Lower leg skin (tissue), 4 donors: ENCODE measurements around the gene HIPK2. TPM values are rescaled to one million over a fixed set of nuclear protein-coding genes. Genes with fewer than 3 reads are reported as not detected.

Source experiments
- DNase-seq, 2 donors: peaks; one replicate each; pipeline ENCODE4 v3.0.0-alpha.2; 2019; ENCODE audit warnings: low spot score in 2 of 2
- H3K4me3 ChIP-seq: fragments of 200-600 bp; sonication (generic); 2 replicates; pipeline ENCODE4 v1.5.1; 2017; ENCODE audit warnings: mild to moderate bottlenecking, low read depth; ENCODE audit not compliant: poor library complexity, severe bottlenecking
- POLR2A ChIP-seq, 2 donors: fragments of 450-650 bp; IDR thresholded peaks; one replicate each; pipeline ENCODE4 v1.6.1; 2016 to 2017; ENCODE audit warnings: antibody characterized with exemption in 2 of 2, mild to moderate bottlenecking in 1 of 2, moderate library complexity in 1 of 2
- WGBS, 2 donors: methylation state at CpG; one replicate each; pipeline ENCODE4 v1.1.5; 2018; 5-methylcytosine and 5-hydroxymethylcytosine counted together
- intact Hi-C: fragments of 100-400 bp; cut with DNase I; formaldehyde crosslinking; loops from one replicate; pipeline ENCODE4 v1.15.0; 2023; ENCODE audit warnings: low total_unique reads
- total RNA-seq, 4 donors: library from RNA; depleted of rRNA; stranded (reverse); fragments of >200 nt; gene quantifications; one replicate each; pipeline ENCODE4 v1.1.0, GENCODE V29; 2016
- TF ChIP-seq, protein P1 (sequence below), 3 donors: fragments of 450-650 bp; IDR thresholded peaks; one replicate each; pipeline ENCODE4 v1.5.1; 2016; ENCODE audit warnings: antibody characterized with exemption in 3 of 3, mild to moderate bottlenecking in 3 of 3, moderate library complexity in 2 of 3

The HIPK2 gene
- total RNA-seq, 4 donors from 2014 or later = 4.5 to 14.9 (median 10.4) TPM

DNA sequence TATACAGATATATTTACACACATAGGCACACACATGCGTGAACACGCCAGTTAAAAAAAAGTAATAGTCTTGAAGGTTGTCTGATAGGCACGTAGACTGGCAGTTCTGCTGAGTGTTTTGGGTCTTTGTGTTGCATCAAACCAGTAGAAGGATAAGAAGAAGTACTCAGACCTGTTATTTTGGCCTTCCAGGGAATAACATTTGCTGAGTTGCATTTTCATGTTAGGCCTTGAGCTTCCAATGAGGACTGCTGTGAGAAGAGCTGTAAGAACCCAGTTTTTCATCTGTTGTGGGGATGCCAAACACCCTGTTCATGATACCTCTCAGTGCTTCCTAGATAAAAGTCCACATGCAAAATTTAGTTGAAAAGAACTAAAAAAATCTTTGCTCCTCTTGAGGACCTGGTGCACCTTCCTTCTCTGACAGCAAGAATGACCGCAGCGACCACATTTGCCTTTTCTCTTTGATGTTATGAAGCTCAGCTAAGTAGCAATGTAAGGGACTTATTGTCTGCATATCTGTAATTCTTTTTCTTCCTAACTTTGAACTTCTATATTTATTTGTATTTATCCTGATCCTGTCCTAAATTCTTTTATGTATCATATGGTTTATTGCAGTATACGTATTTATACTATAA, 27.2 kb downstream of the HIPK2 start:
- H3K4me3 ChIP-seq = no peak overlapping the region
- no peak for TF ChIP-seq POLR2A (IDR thresholded peaks at IDR 0.05)
- TF ChIP-seq, protein P1, sequence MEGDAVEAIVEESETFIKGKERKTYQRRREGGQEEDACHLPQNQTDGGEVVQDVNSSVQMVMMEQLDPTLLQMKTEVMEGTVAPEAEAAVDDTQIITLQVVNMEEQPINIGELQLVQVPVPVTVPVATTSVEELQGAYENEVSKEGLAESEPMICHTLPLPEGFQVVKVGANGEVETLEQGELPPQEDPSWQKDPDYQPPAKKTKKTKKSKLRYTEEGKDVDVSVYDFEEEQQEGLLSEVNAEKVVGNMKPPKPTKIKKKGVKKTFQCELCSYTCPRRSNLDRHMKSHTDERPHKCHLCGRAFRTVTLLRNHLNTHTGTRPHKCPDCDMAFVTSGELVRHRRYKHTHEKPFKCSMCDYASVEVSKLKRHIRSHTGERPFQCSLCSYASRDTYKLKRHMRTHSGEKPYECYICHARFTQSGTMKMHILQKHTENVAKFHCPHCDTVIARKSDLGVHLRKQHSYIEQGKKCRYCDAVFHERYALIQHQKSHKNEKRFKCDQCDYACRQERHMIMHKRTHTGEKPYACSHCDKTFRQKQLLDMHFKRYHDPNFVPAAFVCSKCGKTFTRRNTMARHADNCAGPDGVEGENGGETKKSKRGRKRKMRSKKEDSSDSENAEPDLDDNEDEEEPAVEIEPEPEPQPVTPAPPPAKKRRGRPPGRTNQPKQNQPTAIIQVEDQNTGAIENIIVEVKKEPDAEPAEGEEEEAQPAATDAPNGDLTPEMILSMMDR (IDR thresholded peaks at IDR 0.05) = no peak
- 98 to 99% methylated on average over 6 of the region's 6 CpGs for WGBS, 2 donors
- DNase-seq = peak in 1 of 2 donors; percentile 17
- intact Hi-C loops = no loop called here

- intact Hi-C loops = no loop called here
- 88 to 91% methylated on average over 10 of the region's 10 CpGs for WGBS, 2 donors
- peak in 1 of 2 donors; percentile 23 for DNase-seq
- no peak overlapping the region for H3K4me3 ChIP-seq
- no peak for TF ChIP-seq POLR2A (IDR thresholded peaks at IDR 0.05)
- TF ChIP-seq, protein P1 (IDR thresholded peaks at IDR 0.05) = no peak
Observed at GRCh38 chr7:139749545-139749944, 28.3 kb downstream of the HIPK2 start.

GRCh38 chr7:139748941-139749340, 28.9 kb downstream of the HIPK2 start:
- intact Hi-C loops = no loop called here
- H3K4me3 ChIP-seq = no peak overlapping the region
- TF ChIP-seq, protein P1 (IDR thresholded peaks at IDR 0.05) = no peak
- no peak for TF ChIP-seq POLR2A (IDR thresholded peaks at IDR 0.05)
- 87 to 94% methylated on average over 5 of the region's 5 CpGs for WGBS, 2 donors
- no peak for DNase-seq

DNA sequence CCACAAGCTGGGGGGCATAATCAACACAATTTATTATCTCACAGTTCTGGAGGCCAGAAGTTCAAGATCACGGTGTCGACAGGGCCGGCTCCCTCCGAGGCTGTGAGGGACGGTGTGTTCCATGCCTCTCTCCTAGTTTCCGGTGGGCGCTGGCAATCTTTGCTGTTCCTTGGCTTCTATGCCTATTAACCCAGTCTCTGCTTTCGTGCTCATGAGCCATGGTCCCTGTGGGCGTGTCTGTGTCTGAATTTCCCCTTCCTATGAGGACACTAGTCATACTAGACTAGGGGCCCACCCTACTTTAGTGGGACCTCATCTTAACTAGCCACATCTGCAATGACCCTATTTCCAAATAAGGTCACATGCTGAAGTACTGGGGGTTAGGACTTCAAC, 29.4 kb downstream of the HIPK2 start:
- WGBS, 2 donors = 92 to 97% methylated on average over 9 of the region's 9 CpGs
- H3K4me3 ChIP-seq = no peak overlapping the region
- TF ChIP-seq POLR2A (IDR thresholded peaks at IDR 0.05) = no peak
- TF ChIP-seq, protein P1 (IDR thresholded peaks at IDR 0.05) = no peak
- intact Hi-C loops = no loop called here
- peak in 1 of 2 donors; percentile 18 for DNase-seq

DNA sequence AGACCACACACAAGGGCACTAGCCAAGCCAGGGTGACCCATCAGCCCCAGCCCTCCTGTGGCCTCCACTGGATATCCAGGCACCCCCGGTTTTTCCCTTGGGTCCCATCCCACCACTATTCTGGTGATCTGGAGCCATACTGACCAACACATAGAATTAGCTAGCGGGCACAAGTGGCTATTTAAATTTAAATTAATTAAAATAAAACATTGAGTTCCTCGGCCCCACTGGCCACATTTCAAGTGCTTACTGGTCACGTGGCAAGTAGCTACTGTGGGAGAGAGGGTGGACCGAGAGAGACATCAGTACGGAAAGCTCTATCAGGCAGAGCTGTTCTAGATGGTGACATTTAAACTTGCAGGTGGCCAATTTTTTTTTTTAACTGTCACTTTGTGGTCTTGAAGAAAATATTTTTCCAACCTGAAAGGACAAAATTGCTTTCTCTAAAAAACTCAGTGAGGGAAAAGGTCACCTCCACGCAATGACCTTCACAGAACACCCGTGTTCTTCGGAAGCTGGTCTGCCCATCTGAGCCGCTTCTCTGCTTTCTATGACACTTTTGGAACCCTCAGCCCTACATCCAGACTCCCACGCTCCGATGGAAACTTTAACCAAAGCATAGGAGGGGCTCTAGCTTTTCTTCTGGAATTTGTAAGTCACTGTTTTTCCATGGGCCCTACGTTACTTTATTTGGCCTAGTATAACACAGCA, 30.0 kb downstream of the HIPK2 start:
- intact Hi-C loops = no loop called here
- no peak for TF ChIP-seq POLR2A (IDR thresholded peaks at IDR 0.05)
- TF ChIP-seq, protein P1 (IDR thresholded peaks at IDR 0.05) = no peak
- peak in 1 of 2 donors; percentile 56 for DNase-seq
- WGBS, 2 donors = 95% methylated on average over 13 of the region's 13 CpGs
- no peak overlapping the region for H3K4me3 ChIP-seq
